ENCODE data around the gene ANKLE2.
A peak's percentile ranks its signal among the peaks of the same experiment; 100 is the strongest.
"Not testable (repeated sequence)": the region's sequence is repeated elsewhere in the genome, so short reads cannot be mapped to it uniquely, and the experiment has no call there.

The ANKLE2 gene

DNA sequence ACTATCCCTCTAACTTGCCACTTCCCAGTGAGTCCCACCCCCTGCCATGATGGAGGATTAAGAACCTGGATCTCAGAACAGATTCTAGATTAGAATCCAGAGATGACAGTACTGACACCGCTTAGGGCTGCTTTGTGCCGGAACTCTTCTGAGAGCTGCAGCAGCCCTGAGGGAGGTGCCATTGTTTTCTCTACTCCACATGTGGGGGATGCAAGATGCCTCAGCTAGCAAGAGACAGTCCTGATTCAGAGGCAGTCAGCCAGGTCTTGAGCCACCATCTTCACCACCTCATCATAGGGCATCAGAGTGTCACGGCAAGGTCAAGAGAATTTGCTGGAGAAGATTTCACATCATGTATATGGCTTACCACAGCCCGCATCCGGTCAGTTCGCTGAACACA is 54.4 kb downstream of the ANKLE2 start:
- TF ChIP-seq, protein P1, sequence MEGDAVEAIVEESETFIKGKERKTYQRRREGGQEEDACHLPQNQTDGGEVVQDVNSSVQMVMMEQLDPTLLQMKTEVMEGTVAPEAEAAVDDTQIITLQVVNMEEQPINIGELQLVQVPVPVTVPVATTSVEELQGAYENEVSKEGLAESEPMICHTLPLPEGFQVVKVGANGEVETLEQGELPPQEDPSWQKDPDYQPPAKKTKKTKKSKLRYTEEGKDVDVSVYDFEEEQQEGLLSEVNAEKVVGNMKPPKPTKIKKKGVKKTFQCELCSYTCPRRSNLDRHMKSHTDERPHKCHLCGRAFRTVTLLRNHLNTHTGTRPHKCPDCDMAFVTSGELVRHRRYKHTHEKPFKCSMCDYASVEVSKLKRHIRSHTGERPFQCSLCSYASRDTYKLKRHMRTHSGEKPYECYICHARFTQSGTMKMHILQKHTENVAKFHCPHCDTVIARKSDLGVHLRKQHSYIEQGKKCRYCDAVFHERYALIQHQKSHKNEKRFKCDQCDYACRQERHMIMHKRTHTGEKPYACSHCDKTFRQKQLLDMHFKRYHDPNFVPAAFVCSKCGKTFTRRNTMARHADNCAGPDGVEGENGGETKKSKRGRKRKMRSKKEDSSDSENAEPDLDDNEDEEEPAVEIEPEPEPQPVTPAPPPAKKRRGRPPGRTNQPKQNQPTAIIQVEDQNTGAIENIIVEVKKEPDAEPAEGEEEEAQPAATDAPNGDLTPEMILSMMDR (IDR thresholded peaks at IDR 0.05; ENCODE audit: insufficient read depth, low read depth, low read length, missing control alignments): no peak
- DNase-seq (ENCODE audit: low read depth): no peak
- H3K4me3 ChIP-seq (ENCODE audit: low read length): no peak overlapping the region

DNA sequence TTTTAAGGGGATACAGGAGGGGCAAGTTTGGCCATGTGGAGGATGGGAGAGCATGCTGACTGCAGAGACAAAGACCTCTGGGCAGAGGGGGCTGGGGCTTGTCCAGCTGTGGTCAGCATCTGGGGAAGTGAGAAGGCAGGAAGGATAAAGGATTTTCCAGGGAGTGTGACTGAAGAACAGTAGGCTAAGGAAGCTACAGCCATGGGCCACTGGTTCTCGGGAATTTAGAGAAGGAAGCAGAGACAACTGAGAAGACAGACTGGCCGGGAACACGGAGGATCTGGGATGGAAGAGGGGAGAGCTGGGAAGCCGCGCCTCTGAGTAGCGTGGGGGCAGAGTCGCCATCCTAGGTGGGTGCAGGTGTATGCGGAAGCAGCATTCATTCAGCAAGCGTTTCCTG is 58.0 kb downstream of the ANKLE2 start:
- H3K4me3 ChIP-seq (ENCODE audit: low read length): no peak overlapping the region
- no peak for DNase-seq (ENCODE audit: low read depth)
- TF ChIP-seq, protein P1 (IDR thresholded peaks at IDR 0.05; ENCODE audit: insufficient read depth, low read depth, low read length, missing control alignments): no peak

DNA sequence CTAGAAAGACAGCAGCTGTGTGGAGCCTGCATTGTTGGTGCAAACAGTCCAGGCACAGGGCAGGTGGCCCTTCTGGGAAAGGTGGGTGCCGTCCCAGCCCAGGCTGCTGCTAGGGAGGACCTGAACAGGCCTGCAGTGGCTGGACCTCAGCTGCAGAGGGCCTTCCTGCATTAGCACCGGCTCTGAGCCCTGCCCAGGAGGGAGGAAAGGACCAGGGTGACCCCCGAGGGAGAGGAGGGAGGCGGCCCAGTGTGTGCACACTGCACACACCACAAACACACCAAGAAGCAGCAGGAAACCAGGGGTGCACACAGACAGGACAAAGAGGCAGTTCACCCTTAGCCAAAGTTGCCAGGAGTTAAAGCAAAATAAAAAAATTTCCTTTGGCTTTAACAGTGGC is 59.0 kb downstream of the ANKLE2 start:
- TF ChIP-seq, protein P1 (IDR thresholded peaks at IDR 0.05; ENCODE audit: insufficient read depth, low read depth, low read length, missing control alignments): no peak
- DNase-seq (ENCODE audit: low read depth): no peak
- no peak overlapping the region for H3K4me3 ChIP-seq (ENCODE audit: low read length)

DNA sequence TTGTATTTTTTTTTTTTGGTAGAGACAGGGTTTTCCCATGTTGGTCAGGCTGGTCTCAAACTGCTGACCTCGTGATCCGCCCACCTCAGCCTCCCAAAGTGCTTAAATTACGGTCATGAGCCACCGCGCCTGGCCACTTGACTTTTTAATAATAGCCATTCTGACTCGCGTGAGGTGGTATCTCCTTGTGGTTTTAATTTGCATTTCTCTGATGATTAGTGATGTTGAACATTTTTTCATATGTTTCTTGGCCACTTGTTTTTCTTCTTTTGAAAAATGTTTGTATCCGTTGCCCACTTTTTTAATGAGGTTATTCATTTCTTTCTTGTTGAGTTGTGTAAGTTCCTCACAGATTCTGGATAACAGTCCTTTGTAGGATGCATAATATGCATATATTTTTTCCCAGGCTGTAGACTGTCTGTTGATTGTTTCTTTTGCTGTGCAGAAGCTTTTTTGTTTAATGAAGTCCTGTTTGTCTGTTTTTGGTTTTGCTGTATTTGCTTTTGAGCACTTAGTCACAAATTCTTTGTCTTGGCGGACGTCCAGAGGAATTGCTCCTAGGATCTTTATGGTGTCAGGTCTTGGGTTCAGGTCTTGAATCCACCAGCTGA is 61.3 kb downstream of the ANKLE2 start:
- H3K4me3 ChIP-seq (ENCODE audit: low read length): no peak overlapping the region
- TF ChIP-seq, protein P1 (IDR thresholded peaks at IDR 0.05; ENCODE audit: insufficient read depth, low read depth, low read length, missing control alignments): no peak
- DNase-seq (ENCODE audit: low read depth): peak; percentile 65

DNA sequence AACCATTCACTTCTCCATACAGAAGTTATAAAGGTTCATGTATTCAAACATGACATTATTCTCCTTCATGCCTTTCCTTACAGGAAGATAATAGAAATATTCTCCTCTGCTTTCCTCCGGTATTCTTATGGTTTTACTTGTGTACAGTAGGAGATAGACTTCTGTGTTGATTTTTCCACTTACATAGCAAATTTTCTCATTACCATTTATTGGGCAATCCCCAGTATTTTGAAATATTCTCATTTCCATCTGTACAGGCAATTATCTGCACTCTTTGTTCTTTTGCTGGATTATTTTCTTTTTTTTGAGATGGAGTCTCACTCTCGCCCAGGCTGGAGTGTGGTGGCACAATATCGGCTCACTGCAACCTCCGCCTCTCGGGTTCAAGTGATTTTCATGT is 63.3 kb downstream of the ANKLE2 start:
- no peak for DNase-seq (ENCODE audit: low read depth)

DNA sequence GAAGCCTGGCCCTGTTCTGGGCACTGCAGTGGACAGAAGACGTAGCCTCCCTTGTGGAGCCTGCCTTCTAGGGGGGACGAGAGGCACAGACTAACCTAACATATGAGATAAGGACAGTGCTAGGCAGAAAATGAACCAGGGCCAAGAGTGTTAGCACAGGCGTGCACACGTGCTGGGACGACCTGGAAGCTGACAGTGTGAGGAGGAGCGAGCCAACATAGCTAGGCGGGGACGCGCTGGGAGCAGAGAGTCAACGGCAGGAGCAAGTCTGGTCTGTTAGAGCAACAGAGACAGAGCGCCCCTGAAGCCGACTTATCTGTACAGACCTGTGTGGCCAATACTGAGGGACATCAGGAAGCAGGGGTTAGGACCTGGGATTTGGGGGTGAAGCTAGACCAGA is 66.2 kb downstream of the ANKLE2 start:
- TF ChIP-seq, protein P1 (IDR thresholded peaks at IDR 0.05; ENCODE audit: insufficient read depth, low read depth, low read length, missing control alignments): no peak

More for the DNA sequence above, 63.3 kb downstream of the ANKLE2 start:
- TF ChIP-seq, protein P1 (IDR thresholded peaks at IDR 0.05; ENCODE audit: insufficient read depth, low read depth, low read length, missing control alignments): no peak
- no peak overlapping the region for H3K4me3 ChIP-seq (ENCODE audit: low read length)

DNA sequence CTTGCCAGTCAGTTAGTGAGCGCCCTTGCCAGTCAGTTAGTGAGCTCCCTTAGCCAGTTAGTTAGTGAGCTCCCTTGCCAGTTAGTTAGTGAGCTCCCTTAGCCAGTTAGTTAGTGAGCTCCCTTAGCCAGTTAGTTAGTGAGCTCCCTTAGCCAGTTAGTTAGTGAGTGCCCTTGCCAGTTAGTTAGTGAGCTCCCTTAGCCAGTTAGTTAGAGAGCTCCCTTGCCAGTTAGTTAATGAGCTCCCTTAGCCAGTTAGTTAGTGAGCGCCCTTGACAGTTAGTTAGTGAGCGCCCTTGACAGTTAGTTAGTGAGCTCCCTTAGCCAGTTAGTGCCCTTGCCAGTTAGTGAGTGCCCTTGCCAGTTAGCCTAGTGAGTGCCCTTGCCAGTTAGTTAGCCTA is 66.7 kb downstream of the ANKLE2 start:
- not testable (repeated sequence) for DNase-seq (ENCODE audit: low read depth); H3K4me3 ChIP-seq (ENCODE audit: low read length)

More for the DNA sequence above, 66.2 kb downstream of the ANKLE2 start:
- H3K4me3 ChIP-seq (ENCODE audit: low read length): no peak overlapping the region
- no peak for DNase-seq (ENCODE audit: low read depth)

DNA sequence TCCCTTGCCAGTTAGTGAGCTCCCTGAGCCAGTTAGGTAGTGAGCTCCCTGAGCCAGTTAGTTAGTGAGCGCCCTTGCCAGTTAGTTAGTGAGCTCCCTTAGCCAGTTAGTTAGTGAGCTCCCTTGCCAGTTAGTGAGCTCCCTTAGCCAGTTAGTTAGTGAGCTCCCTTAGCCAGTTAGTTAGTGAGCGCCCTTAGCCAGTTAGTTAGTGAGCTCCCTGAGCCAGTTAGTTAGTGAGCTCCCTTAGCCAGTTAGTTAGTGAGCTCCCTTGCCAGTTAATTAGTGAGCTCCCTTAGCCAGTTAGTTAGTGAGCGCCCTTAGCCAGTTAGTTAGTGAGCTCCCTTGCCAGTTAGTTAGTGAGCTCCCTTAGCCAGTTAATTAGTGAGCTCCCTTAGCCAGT is 69.6 kb downstream of the ANKLE2 start:
- not testable (repeated sequence) for H3K4me3 ChIP-seq (ENCODE audit: low read length); DNase-seq (ENCODE audit: low read depth)

Measured in epithelial cell of esophagus (primary cell).